Esophagus squamous epithelium (tissue), 5 donors: ENCODE measurements around the gene CDC27. TPM values are rescaled to one million over a fixed set of nuclear protein-coding genes. Genes with fewer than 3 reads are reported as not detected.
"Not testable (repeated sequence)": the region's sequence is repeated elsewhere in the genome, so short reads cannot be mapped to it uniquely, and the experiment has no call there.

ENCODE experiments used
- DNase-seq: peaks from one replicate; lab custom pipeline; 2025; lab: John Stamatoyannopoulos, UW
- H3K27ac ChIP-seq, 4 donors: fragments of 200-600 bp; sonication (generic); one replicate each; pipeline ENCODE4 v1.5.1; 2016 to 2019; ENCODE audit warnings: mild to moderate bottlenecking in 1 of 4
- H3K27me3 ChIP-seq, 4 donors: fragments of 200-600 bp; sonication (generic); 1 replicate in 3 of 4; 2 replicates in 1 of 4; pipeline versions ENCODE4 v1.5.1 to v1.6.0; 2017 to 2021; ENCODE audit warnings: antibody characterized with exemption in 1 of 4
- H3K36me3 ChIP-seq, 3 donors: fragments of 200-600 bp; sonication (generic); one replicate each; pipeline ENCODE4 v1.5.1; 2016 to 2019
- H3K4me1 ChIP-seq, 3 donors: fragments of 200-600 bp; sonication (generic); one replicate each; pipeline ENCODE4 v1.5.1; 2017 to 2019
- H3K4me3 ChIP-seq, 4 donors: fragments of 200-600 bp; sonication (generic); 1 replicate in 3 of 4; 2 replicates in 1 of 4; pipeline ENCODE4 v1.5.1; 2016 to 2019; ENCODE audit warnings: mild to moderate bottlenecking in 2 of 4, moderate library complexity in 1 of 4
- H3K9me3 ChIP-seq, 3 donors: fragments of 200-600 bp; sonication (generic); one replicate each; pipeline ENCODE4 v1.5.1; 2016 to 2019
- POLR2A ChIP-seq, 4 donors: fragments of 450-650 bp; IDR thresholded peaks; one replicate each; pipeline ENCODE4 v1.6.1; 2017; ENCODE audit warnings: antibody characterized with exemption in 4 of 4, mild to moderate bottlenecking in 4 of 4, moderate library complexity in 3 of 4
- WGBS, 2 donors: methylation state at CpG; one replicate each; pipeline ENCODE4 v1.1.5; 2018; 5-methylcytosine and 5-hydroxymethylcytosine counted together
- intact Hi-C: fragments of 100-400 bp; cut with DNase I; formaldehyde crosslinking; loops from one replicate; pipeline ENCODE4 v1.15.0; 2022
- total RNA-seq, 4 donors: library from RNA; depleted of rRNA; stranded (reverse); fragments of >200 nt; gene quantifications; one replicate each; pipeline ENCODE4 v1.1.0, GENCODE V29; 2016
- TF ChIP-seq, protein P1 (sequence below), 6 experiments: fragments of 450-650 bp in 4 of 6; fragments of 200-600 bp in 2 of 6; sonication (generic) in 2 of 6; IDR thresholded peaks; one replicate each; pipeline ENCODE4 v1.5.1; 2016 to 2019; ENCODE audit warnings: antibody characterized with exemption in 6 of 6, mild to moderate bottlenecking in 4 of 6, moderate library complexity in 4 of 6
- donor health status: DM: yes; HTN: yes; CAD: no.

Gene CDC27
- total RNA-seq, 4 donors from 2014 or later, result 26.4 to 45.9 (median 38.3) TPM

DNA sequence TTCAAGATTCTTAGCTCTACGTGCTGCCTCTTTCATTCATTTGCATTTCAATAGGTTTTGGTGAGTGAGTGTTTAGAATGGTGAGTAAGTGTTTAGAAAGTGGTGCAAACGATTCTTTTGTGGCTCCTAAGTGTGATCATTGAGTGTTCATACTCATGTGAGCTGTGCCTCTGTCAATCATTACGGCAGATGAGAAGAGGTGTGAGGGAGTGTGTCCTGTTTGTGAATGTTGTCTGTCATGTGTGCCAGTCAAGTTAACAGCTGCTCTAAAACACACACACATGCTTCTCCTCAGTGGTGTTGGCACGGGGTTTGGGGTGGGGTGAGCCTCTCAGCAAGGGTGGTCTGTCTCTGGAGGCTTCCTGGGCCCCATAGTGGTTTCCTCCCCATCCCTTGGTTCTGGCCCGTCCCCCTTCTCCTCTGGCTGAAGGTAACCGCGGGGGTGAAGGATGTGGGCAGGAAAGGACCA lies 31.5 kb upstream of the CDC27 start:
- Histone ChIP-seq H3K4me3 (no peak overlapping the region), H3K36me3 (no peaks in the 10 kb centered on the region), H3K9me3 (no peaks in the 10 kb centered on the region), H3K27ac (no peak overlapping the region), H3K4me1 (peaks cover 0 to 24% (median 16%) of the 10 kb centered on the region in 3 donors), H3K27me3 (no peaks in the 10 kb centered on the region)
- no peak for TF ChIP-seq POLR2A (IDR thresholded peaks at IDR 0.05)
- TF ChIP-seq, protein P1, sequence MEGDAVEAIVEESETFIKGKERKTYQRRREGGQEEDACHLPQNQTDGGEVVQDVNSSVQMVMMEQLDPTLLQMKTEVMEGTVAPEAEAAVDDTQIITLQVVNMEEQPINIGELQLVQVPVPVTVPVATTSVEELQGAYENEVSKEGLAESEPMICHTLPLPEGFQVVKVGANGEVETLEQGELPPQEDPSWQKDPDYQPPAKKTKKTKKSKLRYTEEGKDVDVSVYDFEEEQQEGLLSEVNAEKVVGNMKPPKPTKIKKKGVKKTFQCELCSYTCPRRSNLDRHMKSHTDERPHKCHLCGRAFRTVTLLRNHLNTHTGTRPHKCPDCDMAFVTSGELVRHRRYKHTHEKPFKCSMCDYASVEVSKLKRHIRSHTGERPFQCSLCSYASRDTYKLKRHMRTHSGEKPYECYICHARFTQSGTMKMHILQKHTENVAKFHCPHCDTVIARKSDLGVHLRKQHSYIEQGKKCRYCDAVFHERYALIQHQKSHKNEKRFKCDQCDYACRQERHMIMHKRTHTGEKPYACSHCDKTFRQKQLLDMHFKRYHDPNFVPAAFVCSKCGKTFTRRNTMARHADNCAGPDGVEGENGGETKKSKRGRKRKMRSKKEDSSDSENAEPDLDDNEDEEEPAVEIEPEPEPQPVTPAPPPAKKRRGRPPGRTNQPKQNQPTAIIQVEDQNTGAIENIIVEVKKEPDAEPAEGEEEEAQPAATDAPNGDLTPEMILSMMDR (IDR thresholded peaks at IDR 0.05), result no peak
- intact Hi-C loops, result no loop called here
- no peak for DNase-seq
- 30 to 54% methylated on average over 5 to 6 of the region's 7 CpGs for WGBS, 2 donors

- H3K27ac ChIP-seq, result no peak overlapping the region
- no peak for DNase-seq
These were observed 30.8 kb upstream of the CDC27 start for GRCh38 chr17:47219621-47220475.

GRCh38 chr17:47218896-47219430 lies 29.9 kb upstream of the CDC27 start:
- Histone ChIP-seq H3K27ac (no peak overlapping the region), H3K27me3 (no peaks in the 10 kb centered on the region), H3K4me3 (no peak overlapping the region), H3K36me3 (no peaks in the 10 kb centered on the region), H3K9me3 (no peaks in the 10 kb centered on the region), H3K4me1 (peaks cover 0 to 8% (median under 1%) of the 10 kb centered on the region in 3 donors)
- TF ChIP-seq, protein P1 (IDR thresholded peaks at IDR 0.05), result no peak
- TF ChIP-seq POLR2A (IDR thresholded peaks at IDR 0.05), result no peak
- DNase-seq, result no peak
- intact Hi-C loops, result no loop called here
- 66 to 74% methylated on average over 4 to 6 of the region's 6 CpGs for WGBS, 2 donors

More at GRCh38 chr17:47219621-47220475, 30.8 kb upstream of the CDC27 start:
- no peaks in the 10 kb centered on the region for H3K36me3 ChIP-seq
- intact Hi-C loops, result no loop called here
- WGBS, 2 donors, result 88 to 90% methylated on average over 12 of the region's 21 CpGs
- peaks cover 0 to 17% (median 9%) of the 10 kb centered on the region in 3 donors for H3K4me1 ChIP-seq
- TF ChIP-seq POLR2A (IDR thresholded peaks at IDR 0.05), result no peak
- TF ChIP-seq, protein P1 (IDR thresholded peaks at IDR 0.05), result no peak
- H3K27me3 ChIP-seq, result no peaks in the 10 kb centered on the region
- H3K9me3 ChIP-seq, result no peaks in the 10 kb centered on the region
- no peak overlapping the region for H3K4me3 ChIP-seq

GRCh38 chr17:47217279-47217678 lies 28.2 kb upstream of the CDC27 start:
- 92% methylated on average over 2 of the region's 2 CpGs for WGBS, 2 donors
- H3K9me3 ChIP-seq, H3K27me3 ChIP-seq, intact Hi-C loops, H3K36me3 ChIP-seq, H3K4me3 ChIP-seq, DNase-seq, H3K4me1 ChIP-seq, H3K27ac ChIP-seq: not testable (repeated sequence)

DNA sequence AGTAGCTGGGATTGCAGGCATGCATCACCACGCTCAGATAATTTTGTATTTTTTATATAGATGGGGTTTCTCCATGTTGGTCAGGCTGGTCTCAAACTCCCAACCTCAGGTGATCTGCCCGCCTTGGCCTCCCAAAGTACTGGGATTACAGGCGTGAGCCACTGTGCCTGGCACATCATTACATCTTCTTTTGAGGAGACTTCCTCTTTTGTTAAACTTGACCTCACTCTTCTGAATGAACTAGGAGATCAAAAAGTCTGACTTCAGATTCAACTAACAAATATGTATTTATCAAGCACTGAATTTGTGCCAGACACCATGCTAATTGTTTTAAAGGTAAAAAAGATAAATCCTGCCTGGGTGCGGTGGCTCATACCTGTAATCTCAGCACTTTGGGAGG lies 27.7 kb upstream of the CDC27 start:
- H3K27ac ChIP-seq, H3K36me3 ChIP-seq, H3K27me3 ChIP-seq, H3K4me3 ChIP-seq, H3K4me1 ChIP-seq, H3K9me3 ChIP-seq, intact Hi-C loops, DNase-seq: not testable (repeated sequence)
- WGBS, 2 donors, result 83 to 87% methylated on average over 4 of the region's 4 CpGs

DNA sequence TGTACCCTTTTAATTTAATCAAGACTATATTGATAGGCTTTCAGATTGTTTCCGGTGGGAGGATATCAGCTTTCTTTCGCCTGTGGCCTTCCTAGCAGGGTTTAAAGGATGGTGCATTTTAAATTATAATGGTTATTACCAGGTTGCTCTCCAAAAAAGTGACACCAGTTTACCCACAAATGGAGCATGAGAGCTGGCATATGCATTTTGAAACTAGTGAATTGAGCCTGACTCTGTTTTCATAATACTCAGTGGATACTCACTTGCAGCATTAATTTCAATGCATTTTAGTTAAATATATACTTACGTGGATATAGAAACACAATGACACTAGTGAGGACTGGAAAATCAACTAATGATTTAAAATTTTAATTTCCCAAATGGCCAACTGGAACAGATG lies 25.8 kb upstream of the CDC27 start:
- Histone ChIP-seq H3K36me3 (no peaks in the 10 kb centered on the region), H3K9me3 (no peaks in the 10 kb centered on the region), H3K4me3 (no peak overlapping the region), H3K4me1 (no peaks in the 10 kb centered on the region), H3K27me3 (no peaks in the 10 kb centered on the region), H3K27ac (no peak overlapping the region)
- 89 to 91% methylated on average over 3 of the region's 3 CpGs for WGBS, 2 donors
- no peak for DNase-seq
- intact Hi-C loops, result no loop called here
- TF ChIP-seq POLR2A (IDR thresholded peaks at IDR 0.05), result no peak
- TF ChIP-seq, protein P1 (IDR thresholded peaks at IDR 0.05), result no peak
